Duodenal mucosa (tissue), 2 donors: ENCODE data around the gene NIP7.
"Not testable (repeated sequence)": the region's sequence is repeated elsewhere in the genome, so short reads cannot be mapped to it uniquely, and the experiment has no call there.

Source experiments
- H3K27ac ChIP-seq: one replicate; pipeline ENCODE4 v1.7.0; 2013; ENCODE audit warnings: low read depth, low read length
- H3K27me3 ChIP-seq, 2 donors: one replicate each; pipeline ENCODE4 v1.7.0; 2013; ENCODE audit warnings: low read length in 2 of 2, control low read depth in 1 of 2; ENCODE audit not compliant: insufficient read depth in 2 of 2, control insufficient read depth in 1 of 2
- H3K36me3 ChIP-seq, 2 donors: one replicate each; pipeline ENCODE4 v1.7.0; 2013; ENCODE audit warnings: low read length in 2 of 2, control low read depth in 1 of 2; ENCODE audit not compliant: insufficient read depth in 2 of 2, control insufficient read depth in 1 of 2
- H3K4me1 ChIP-seq, 2 donors: one replicate each; pipeline ENCODE4 v1.7.0; 2013; ENCODE audit warnings: low read length in 2 of 2, control low read depth in 1 of 2; ENCODE audit not compliant: insufficient read depth in 2 of 2, control insufficient read depth in 1 of 2
- H3K4me3 ChIP-seq, 2 donors: one replicate each; pipeline ENCODE4 v1.7.0; 2013; ENCODE audit warnings: low read length in 2 of 2, low read depth in 1 of 2
- H3K9ac ChIP-seq, 2 donors: one replicate each; pipeline ENCODE4 v1.7.0; 2013; ENCODE audit warnings: low read length in 2 of 2, low read depth in 1 of 2
- H3K9me3 ChIP-seq, 2 donors: one replicate each; pipeline ENCODE4 v1.7.0; 2013; ENCODE audit warnings: low read length in 2 of 2, control low read depth in 1 of 2; ENCODE audit not compliant: control insufficient read depth in 1 of 2

NIP7 gene

GRCh38 chr16:69360070-69360469 is 20.5 kb downstream of the NIP7 start:
- H3K27ac ChIP-seq, result not testable (repeated sequence)
- peaks cover 11 to 63% of the 10 kb centered on the region in 2 donors for H3K36me3 ChIP-seq

DNA sequence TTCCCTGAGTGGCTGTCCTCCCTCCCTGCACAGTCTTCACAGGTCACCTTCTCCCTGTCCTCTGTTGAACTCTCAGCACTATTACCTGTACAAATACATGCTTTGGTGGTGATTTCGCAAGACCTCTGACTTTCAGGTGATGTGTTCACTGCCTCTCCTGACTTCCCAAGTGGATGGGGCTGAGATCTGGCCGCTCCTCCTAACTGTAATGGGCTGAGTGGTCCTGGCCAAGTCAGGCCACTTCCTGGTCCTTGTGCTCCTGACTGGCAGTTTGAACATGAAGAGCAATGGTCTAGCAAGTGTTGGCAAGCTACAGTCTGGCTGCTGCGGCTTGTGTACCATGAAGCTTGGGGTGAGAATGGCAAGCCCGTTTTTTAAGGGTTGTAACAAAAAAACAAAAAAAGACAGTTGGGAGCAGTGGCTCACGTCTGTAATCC is 23.7 kb downstream of the NIP7 start:
- peaks cover 34 to 73% of the 10 kb centered on the region in 2 donors for H3K36me3 ChIP-seq
- no peaks in the 10 kb centered on the region for H3K4me1 ChIP-seq
- no peaks in the 10 kb centered on the region for H3K27me3 ChIP-seq
- no peak overlapping the region for H3K4me3 ChIP-seq
- no peak overlapping the region for H3K27ac ChIP-seq
- H3K9me3 ChIP-seq, result no peaks in the 10 kb centered on the region
- no peak overlapping the region for H3K9ac ChIP-seq

More at GRCh38 chr16:69360070-69360469, 20.5 kb downstream of the NIP7 start:
- H3K9me3 ChIP-seq, H3K27me3 ChIP-seq, H3K9ac ChIP-seq, H3K4me3 ChIP-seq, H3K4me1 ChIP-seq: not testable (repeated sequence)

DNA sequence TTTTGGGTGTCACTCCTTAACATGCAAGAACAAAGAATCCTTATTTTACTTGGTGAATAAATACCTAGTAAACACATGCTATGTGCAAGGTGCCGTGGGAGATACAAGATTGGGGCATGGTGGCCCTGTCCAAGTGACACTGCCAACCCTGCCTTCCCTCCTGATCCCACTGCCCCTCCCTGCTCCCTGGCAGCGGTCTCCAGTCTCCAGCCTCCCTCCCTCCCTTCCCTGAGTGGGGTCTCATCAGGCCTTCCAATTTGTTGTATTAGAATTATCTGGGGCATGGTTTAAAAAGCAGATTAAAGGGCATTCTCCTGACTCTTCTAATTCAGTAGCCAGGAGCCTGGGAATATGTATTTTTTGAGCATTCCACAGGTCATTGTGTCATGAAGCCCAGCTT is 24.5 kb downstream of the NIP7 start:
- Histone ChIP-seq H3K27ac (no peak overlapping the region), H3K9ac (no peak overlapping the region), H3K9me3 (no peaks in the 10 kb centered on the region), H3K4me3 (no peak overlapping the region), H3K4me1 (no peaks in the 10 kb centered on the region), H3K36me3 (peaks cover 36 to 80% of the 10 kb centered on the region in 2 donors), H3K27me3 (no peaks in the 10 kb centered on the region)

DNA sequence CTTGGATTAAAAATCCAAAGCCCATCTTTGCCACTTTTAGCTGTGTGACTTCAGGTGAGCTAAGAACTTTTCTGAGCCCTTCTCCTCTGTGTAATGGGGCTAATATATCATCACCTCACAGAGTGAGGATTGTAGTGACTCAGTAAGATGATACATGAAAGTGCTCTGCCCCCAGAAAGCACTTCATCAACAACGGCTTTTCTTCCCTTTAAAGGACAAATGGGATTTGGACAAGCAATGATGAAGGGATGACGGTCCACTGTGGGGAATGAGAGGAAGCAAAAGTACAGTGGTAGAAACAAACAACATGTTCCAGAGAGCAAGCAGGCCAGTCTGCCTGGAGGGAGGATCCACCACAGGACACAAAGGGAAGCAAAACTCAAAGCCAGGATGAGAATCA is 26.3 kb downstream of the NIP7 start:
- Histone ChIP-seq H3K4me3 (no peak overlapping the region), H3K9ac (no peak overlapping the region), H3K27ac (no peak overlapping the region), H3K36me3 (peaks cover 43 to 88% of the 10 kb centered on the region in 2 donors), H3K9me3 (no peaks in the 10 kb centered on the region), H3K4me1 (no peaks in the 10 kb centered on the region), H3K27me3 (no peaks in the 10 kb centered on the region)

GRCh38 chr16:69366431-69366830 is 26.9 kb downstream of the NIP7 start:
- Histone ChIP-seq H3K9me3 (no peaks in the 10 kb centered on the region), H3K4me3 (no peak overlapping the region), H3K36me3 (peaks cover 43 to 83% of the 10 kb centered on the region in 2 donors), H3K27me3 (no peaks in the 10 kb centered on the region), H3K9ac (no peak overlapping the region), H3K4me1 (no peaks in the 10 kb centered on the region), H3K27ac (no peak overlapping the region)

DNA sequence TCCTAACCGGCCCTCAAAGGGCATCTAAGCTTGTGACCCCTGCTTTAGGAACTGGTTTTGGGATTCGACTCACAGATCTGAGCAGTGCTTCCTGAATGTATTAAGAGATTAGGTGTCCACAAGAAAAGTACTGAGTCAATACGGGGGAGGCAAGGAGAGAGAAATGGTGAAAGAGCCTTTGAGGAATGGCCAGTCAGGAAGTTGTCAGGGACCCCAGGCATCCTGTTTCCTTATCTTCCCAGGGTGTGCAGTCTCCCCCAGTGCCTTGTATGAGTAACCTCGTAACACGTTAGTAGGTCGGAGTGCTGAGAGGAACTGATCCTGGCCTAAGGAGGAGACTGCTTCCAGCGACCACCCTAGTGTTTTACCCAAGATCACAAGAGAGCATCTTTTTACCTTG is 28.4 kb downstream of the NIP7 start:
- Histone ChIP-seq H3K27me3 (no peaks in the 10 kb centered on the region), H3K4me1 (peaks cover 4 to 5% of the 10 kb centered on the region in 2 donors), H3K9me3 (no peaks in the 10 kb centered on the region), H3K9ac (no peak overlapping the region), H3K36me3 (peaks cover 43 to 81% of the 10 kb centered on the region in 2 donors), H3K27ac (no peak overlapping the region), H3K4me3 (no peak overlapping the region)

DNA sequence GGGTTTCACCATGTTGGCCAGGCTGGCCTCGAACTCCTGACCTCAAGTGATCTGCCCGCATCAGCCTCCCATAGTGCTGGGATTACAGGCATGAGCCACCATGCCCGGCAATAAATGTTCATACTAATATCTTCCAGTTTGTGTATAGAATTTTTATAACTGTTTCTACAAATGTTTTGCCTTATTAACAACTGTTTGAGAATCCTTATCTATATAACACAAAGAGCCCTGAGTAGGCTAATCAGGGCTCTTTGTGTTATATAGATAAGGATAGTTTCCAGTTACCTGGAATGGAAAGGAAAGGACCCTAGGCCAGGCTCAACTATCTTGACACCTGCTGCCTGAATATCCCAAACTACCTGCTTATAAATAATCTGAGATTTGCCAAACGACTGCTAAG is 29.3 kb downstream of the NIP7 start:
- no peak overlapping the region for H3K9ac ChIP-seq
- H3K27ac ChIP-seq, result no peak overlapping the region
- peaks cover 41 to 72% of the 10 kb centered on the region in 2 donors for H3K36me3 ChIP-seq
- peaks cover 10 to 11% of the 10 kb centered on the region in 2 donors for H3K4me1 ChIP-seq
- H3K4me3 ChIP-seq, result no peak overlapping the region
- no peaks in the 10 kb centered on the region for H3K27me3 ChIP-seq
- H3K9me3 ChIP-seq, result no peaks in the 10 kb centered on the region

DNA sequence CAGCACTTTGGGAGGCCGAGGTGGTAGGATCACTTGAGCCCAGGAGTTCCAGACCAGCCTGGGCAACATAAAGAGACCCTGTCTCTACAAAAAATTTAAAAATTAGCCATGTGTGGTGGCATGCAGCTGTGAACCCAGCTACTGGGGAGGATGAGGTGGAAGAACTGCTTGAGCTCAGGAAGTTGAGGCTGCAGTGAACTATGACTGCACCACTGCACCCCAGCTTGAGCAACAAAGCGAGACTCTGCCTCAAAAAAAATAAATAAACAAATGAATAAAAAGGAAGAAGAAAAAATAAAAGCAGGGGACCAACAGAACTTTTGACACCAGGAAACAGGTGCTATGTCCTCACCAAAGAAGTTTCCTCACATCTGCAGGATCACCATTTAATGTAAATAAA is 32.0 kb downstream of the NIP7 start:
- peaks cover 10 to 14% of the 10 kb centered on the region in 2 donors for H3K4me1 ChIP-seq
- no peak overlapping the region for H3K4me3 ChIP-seq
- no peaks in the 10 kb centered on the region for H3K9me3 ChIP-seq
- H3K9ac ChIP-seq, result no peak overlapping the region
- no peak overlapping the region for H3K27ac ChIP-seq
- H3K27me3 ChIP-seq, result no peaks in the 10 kb centered on the region
- peaks cover 25 to 49% of the 10 kb centered on the region in 2 donors for H3K36me3 ChIP-seq

- Histone ChIP-seq H3K9ac (no peak overlapping the region), H3K27ac (no peak overlapping the region), H3K27me3 (no peaks in the 10 kb centered on the region), H3K4me3 (no peak overlapping the region), H3K36me3 (peaks cover 13 to 39% of the 10 kb centered on the region in 2 donors), H3K4me1 (peaks cover 10 to 14% of the 10 kb centered on the region in 2 donors), H3K9me3 (no peaks in the 10 kb centered on the region)
These were observed 33.4 kb downstream of the NIP7 start for GRCh38 chr16:69373019-69373418.

DNA sequence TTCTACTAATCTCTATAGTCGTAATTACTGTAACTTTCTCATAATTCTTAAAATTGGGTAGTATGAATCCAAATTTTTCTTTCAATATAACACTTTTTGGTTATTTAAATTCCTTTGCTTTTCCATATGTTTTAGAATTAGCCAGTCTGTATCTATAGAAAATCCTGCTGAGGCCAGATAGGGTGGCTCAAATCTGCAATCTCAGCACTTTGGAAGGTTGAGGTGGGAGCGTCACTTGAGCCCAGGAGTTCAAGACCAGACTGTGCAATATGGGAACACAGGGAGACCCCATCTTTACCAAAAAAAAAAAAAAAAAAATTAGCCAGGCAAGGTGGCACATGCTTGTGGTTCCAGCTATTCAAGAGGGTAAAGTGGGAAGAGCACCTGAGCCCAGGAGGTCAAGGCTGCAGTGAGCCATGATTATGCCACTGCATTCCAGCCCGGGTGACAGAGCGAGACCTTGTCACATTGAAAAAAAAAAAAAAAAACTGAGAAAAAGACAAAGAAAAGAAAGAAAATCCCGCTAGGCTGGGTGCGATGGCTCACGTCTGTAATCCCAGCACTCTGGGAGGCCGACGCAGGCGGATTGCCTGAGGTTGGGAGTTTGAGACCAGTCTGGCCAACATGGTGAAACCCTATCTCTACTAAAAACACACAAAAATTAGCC is 37.0 kb downstream of the NIP7 start:
- peaks cover 10 to 14% of the 10 kb centered on the region in 2 donors for H3K4me1 ChIP-seq
- no peak overlapping the region for H3K27ac ChIP-seq
- no peaks in the 10 kb centered on the region for H3K27me3 ChIP-seq
- H3K4me3 ChIP-seq, result no peak overlapping the region
- no peaks in the 10 kb centered on the region for H3K9me3 ChIP-seq
- H3K9ac ChIP-seq, result no peak overlapping the region
- H3K36me3 ChIP-seq, result peaks cover 4 to 32% of the 10 kb centered on the region in 2 donors
